ENCODE results near the gene SMAD2. TPM values are rescaled to one million over a fixed set of nuclear protein-coding genes. Genes with fewer than 3 reads are reported as not detected.

Gene SMAD2
- total RNA-seq, 1 experiment from 2014 or later: 121 TPM

DNA sequence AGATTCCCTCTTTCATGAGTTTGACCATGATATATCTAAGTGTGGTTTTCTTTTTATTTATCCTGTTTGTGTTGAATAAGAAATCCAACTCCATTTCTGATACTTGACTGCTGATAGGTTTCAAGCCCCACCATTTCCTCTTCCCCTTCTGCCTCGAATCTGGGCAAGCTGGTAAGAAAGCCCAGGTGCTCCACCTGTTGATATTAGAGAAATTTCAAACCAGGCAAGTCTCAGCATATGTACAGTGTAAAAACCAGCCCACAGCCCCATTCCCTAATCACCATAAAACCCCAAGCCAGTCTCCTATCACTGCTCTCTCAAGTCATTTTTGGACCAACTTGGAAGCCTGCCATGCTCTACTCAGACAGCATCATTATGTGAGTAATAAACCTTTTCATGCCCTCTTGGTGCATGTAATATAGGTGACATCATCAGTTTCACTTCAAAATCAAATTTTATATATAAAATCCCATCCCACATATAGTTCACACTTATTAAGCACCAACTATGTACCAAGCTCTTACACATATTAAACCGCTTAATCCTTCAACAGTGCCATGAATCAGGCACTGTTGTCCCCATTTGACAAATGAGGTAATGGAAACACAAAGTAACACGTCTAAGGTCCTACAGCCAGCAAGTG lies 46.6 kb downstream of the SMAD2 start:
- Histone ChIP-seq H3K4ac (ENCODE audit: low read depth, low read length) (no peak overlapping the region), H3K14ac (ENCODE audit: insufficient read depth, low read length) (no peak overlapping the region), H2AFZ (ENCODE audit: low read length) (no peak overlapping the region), H2AK5ac (ENCODE audit: insufficient read length, low read length) (no peak overlapping the region), H3K9me3 (ENCODE audit: control insufficient read depth, low read depth, low read length) (no peaks in the 10 kb centered on the region), H3T11ph (ENCODE audit: low read length) (no peak overlapping the region), H4K5ac (ENCODE audit: insufficient read length, low read depth, low read length) (no peak overlapping the region), H2BK12ac (ENCODE audit: insufficient read length, low read depth, low read length) (no peak overlapping the region), H2BK20ac (ENCODE audit: low read depth, low read length, poor library complexity, severe bottlenecking) (no peak overlapping the region), H2BK15ac (ENCODE audit: low read depth, low read length) (no peak overlapping the region), H3K56ac (ENCODE audit: insufficient read length, low read depth, low read length) (no peak overlapping the region), H3K18ac (ENCODE audit: insufficient read length, low read depth, low read length) (no peak overlapping the region), H2BK120ac (ENCODE audit: low read depth, low read length, poor library complexity, severe bottlenecking) (no peak overlapping the region), H3K79me1 (ENCODE audit: insufficient read depth, low read depth, low read length, poor library complexity, severe bottlenecking) (peaks cover 5% of the 10 kb centered on the region), H3K23ac (ENCODE audit: insufficient read length, low read depth, low read length) (no peak overlapping the region), H3K23me2 (ENCODE audit: insufficient read length, low read depth, low read length, poor library complexity, severe bottlenecking) (no peaks in the 10 kb centered on the region), H3K4me1 (ENCODE audit: insufficient read depth, low read length) (no peaks in the 10 kb centered on the region), H4K20me1 (ENCODE audit: control insufficient read depth, insufficient read depth, insufficient read length) (no peaks in the 10 kb centered on the region), H2BK5ac (ENCODE audit: insufficient read length, low read length) (no peak overlapping the region), H3K9ac (ENCODE audit: extremely low read depth, insufficient read length, low read length) (no peak overlapping the region), H3K27me3 (ENCODE audit: insufficient read depth, low read length) (no peaks in the 10 kb centered on the region), H3K4me2 (ENCODE audit: insufficient read depth, insufficient read length, low read length) (no peak overlapping the region), H4K91ac (ENCODE audit: insufficient read length, low read depth, low read length) (no peak overlapping the region), H3K79me2 (ENCODE audit: insufficient read depth, low read length) (peaks cover 1% of the 10 kb centered on the region; the same call in 1 of the 2 replicates), H4K8ac (replicated peaks; ENCODE audit: insufficient read length, low read depth, low read length) (no peak overlapping the region), H3K27ac (ENCODE audit: insufficient read length, low read depth, low read length) (no peak overlapping the region)
- H3K27me3 Mint-ChIP-seq (ENCODE audit: low read depth): no peaks in the 10 kb centered on the region
- TF ChIP-seq, protein P1, sequence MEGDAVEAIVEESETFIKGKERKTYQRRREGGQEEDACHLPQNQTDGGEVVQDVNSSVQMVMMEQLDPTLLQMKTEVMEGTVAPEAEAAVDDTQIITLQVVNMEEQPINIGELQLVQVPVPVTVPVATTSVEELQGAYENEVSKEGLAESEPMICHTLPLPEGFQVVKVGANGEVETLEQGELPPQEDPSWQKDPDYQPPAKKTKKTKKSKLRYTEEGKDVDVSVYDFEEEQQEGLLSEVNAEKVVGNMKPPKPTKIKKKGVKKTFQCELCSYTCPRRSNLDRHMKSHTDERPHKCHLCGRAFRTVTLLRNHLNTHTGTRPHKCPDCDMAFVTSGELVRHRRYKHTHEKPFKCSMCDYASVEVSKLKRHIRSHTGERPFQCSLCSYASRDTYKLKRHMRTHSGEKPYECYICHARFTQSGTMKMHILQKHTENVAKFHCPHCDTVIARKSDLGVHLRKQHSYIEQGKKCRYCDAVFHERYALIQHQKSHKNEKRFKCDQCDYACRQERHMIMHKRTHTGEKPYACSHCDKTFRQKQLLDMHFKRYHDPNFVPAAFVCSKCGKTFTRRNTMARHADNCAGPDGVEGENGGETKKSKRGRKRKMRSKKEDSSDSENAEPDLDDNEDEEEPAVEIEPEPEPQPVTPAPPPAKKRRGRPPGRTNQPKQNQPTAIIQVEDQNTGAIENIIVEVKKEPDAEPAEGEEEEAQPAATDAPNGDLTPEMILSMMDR (conservative IDR thresholded peaks at IDR 0.05): no peak
- H3K36me3 Mint-ChIP-seq (ENCODE audit: insufficient read depth in 1 of 3, low read depth in 3 of 3): peaks cover 14 to 62% (median 41%) of the 10 kb centered on the region in 3 experiments; a peak in 6 of 7 replicates
- no peaks in the 10 kb centered on the region; a peak in 2 of 4 replicates for H3K4me1 Mint-ChIP-seq
- H3K9me3 Mint-ChIP-seq: no peaks in the 10 kb centered on the region
- no peak overlapping the region for H3K4me3 Mint-ChIP-seq
- DNase-seq: no peak
- no CpG with 5 or more reads among the region's 3 CpGs for WGBS (ENCODE audit: extremely low coverage, insufficient read length, low lambda C conversion rate)
- peak overlapping the region in 1 of 3 experiments; percentile 26; a peak in 1 of 7 replicates for H3K27ac Mint-ChIP-seq

Measured in H9 (cell line).